HG03378 (cell line): ENCODE data around the gene CCND1.

Experiments used
- ATAC-seq: cut with Tn5 transposase; IDR thresholded peaks from one replicate; pipeline ENCODE4 v1.9.1; 2021; ENCODE audit warnings: mild to moderate bottlenecking, moderate library complexity; ENCODE audit not compliant: unreplicated experiment

CCND1 gene

DNA sequence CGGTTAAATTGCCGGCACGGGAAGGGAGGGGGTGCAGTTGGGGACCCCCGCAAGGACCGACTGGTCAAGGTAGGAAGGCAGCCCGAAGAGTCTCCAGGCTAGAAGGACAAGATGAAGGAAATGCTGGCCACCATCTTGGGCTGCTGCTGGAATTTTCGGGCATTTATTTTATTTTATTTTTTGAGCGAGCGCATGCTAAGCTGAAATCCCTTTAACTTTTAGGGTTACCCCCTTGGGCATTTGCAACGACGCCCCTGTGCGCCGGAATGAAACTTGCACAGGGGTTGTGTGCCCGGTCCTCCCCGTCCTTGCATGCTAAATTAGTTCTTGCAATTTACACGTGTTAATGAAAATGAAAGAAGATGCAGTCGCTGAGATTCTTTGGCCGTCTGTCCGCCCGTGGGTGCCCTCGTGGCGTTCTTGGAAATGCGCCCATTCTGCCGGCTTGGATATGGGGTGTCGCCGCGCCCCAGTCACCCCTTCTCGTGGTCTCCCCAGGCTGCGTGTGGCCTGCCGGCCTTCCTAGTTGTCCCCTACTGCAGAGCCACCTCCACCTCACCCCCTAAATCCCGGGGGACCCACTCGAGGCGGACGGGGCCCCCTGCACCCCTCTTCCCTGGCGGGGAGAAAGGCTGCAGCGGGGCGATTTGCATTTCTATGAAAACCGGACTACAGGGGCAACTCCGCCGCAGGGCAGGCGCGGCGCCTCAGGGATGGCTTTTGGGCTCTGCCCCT, 529 bp upstream of the CCND1 start:
- ATAC-seq, result no peak

DNA sequence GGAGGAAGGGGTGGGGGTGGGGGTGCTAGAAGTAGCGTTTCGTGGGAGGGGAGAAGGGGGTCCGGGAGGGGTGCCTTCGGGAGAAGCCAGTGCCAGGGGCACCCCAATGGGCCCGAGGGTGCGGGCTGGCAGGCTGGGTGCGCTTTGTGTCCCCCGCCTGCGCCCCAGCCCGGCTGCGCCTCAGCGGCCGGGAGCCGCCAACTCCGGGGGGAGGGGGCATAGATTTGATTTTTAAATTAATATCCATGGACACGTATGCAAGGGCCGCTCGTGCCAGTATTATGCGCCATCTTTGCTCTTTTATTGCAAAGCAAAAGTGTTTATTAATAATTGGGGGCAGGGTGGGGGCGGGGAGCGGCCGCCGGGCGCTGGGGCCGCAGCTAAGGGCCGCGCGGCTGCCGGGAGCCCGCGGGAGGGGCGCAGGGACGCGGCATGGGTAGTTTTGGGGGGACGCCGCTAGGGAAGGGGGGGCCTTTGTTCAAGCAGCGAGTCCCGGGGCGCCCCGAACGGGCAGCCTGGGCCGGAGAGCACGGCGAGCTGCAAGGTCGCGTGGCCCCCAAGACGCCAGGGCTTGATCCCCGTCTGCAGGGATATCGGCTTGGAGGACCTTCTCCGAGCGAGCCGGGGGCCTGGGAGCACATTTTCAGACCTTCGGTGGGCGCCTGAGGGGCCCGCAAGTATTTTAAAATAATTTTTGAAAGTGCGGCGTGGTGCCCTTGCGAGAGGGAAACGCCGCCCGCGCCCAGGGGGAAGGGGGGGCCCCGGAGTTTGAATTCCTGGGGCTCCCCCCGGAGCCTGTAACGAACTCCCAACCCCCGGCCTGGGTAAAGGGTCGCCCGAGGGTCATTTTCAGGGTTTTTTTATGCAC, 959 bp downstream of the CCND1 start:
- no peak for ATAC-seq

DNA sequence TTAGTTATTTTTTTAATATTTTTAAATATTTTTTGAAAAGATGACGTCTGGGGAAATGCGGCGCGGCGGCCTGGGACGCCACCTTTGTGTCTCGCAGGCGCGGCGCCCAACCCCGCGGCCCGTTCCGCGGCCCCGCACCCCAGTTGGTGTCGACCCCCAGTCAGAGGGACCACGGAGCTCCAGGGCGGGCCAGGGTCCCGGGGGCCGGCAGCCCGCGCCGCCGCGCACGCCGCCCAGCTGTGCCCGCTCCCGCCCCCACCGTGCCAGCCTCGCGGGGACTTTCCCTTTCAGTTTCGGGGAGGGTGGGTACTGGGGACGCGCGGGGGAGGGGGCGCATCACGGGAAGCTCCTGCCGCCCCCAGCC, 1.6 kb downstream of the CCND1 start:
- ATAC-seq, result no peak

DNA sequence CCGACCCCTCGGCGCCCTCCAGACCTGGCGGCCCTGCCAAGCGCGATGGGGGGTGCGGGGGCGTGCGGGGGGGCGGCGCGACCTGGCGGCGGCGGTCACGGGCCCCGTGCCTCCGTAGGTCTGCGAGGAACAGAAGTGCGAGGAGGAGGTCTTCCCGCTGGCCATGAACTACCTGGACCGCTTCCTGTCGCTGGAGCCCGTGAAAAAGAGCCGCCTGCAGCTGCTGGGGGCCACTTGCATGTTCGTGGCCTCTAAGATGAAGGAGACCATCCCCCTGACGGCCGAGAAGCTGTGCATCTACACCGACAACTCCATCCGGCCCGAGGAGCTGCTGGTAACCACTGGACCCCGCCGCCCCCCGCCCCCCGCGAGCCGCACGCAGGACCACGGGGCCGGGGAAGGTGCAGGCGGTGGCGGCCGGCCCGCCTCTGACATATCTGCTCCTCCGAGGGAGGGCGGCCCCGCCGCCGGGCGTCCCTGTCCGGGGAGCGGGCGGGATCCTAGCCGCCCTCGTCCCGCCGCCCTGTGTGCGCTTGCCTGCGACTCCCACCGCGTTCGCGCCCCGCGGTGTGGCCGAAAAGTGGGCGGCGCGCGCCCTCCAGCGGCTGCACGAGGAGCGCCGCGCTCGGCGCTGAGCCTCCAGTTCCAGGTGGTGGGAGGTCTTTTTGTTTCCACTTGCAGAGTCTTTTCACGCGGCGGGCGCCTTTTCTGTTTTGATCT, 2.1 kb downstream of the CCND1 start:
- peak; percentile 46 for ATAC-seq

DNA sequence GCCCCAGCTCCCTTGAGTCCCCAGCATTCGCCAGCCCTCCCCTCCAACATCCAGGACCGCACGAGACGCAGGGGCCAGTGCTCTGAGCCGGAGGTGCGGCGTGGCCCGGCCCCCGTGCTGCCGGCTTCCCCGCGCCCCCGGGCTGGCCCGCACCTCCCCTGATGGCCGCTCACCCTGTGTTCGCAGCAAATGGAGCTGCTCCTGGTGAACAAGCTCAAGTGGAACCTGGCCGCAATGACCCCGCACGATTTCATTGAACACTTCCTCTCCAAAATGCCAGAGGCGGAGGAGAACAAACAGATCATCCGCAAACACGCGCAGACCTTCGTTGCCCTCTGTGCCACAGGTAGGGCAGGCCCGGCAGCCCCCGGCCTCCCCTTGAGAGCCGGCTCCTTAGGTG, 2.7 kb downstream of the CCND1 start:
- ATAC-seq, result no peak

DNA sequence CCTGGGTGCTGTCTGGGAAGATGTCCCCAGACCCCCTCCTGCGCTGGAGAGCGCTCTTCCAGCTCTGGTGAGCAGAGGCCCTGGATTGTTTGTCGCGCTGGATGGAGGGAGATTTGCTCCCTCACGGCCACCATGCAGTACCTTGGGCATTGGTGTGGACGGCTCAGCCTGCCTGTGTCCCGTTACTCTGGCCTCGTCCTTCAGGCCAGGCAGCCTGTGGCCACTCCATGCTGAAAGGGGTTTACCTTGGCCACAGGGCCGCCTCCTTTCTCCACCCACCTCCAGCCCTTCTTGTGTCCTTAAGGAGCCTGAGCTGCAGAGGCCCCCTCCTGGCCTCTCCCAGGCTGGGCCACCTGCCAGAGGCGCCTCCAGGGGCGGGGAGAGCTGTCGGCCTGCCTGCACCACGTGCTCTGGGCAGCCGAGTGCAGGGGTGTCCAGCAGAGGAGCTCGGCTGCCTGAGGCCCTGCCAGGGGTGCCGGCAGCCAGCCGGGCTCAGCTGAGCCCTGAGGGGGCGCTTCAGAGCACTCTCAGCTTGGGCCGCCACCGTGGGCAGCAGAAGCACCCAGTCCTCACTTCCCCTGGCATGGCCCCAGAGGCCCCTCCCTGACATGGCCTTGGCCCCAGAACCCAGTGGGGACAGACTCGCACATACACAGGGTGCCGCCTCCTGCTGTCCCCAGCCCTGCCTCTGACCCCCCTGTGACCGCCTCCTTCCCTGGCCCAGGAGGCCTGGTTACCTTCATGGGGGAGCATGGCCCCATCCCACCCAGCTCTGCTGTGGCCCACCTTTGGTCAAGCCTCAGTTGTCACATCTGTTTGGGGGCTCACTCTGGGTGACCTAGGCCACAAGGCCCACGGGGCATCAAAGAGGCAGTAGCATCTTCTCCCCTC, 3.4 kb downstream of the CCND1 start:
- no peak for ATAC-seq

DNA sequence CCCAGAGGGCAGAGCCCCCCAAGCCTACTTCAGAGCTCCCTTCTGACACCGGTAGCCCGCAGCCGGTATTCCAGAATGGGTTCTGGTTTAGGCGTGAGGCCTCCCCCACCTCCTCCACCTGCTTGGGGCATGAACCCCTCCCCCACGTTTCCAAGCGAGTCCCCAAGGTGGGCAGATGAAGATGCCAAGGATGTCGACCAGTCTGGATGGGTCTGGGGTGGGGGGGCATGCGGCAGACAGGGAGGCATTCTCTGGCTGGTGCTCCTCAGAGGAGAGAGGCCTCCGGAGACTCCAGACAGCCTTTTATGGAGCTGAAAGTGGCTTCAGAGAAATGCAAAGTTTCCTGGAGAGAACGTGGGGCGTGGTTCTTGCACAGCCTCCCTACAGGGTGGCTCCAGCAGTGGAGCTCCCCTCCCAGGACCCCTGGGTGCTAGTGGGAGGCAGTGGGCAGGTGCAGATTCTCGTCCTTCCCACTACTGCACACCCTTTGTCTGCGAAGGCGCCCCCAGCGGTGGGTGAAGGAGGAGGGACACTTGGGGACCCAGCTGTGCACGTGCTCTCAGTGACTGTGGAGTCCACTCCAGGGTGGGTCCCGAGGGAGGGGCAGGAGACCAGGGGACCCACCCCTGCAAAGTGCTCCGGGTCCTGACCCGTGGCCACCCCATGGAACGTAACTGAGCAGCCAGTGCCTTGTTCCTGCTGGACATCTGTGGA, 4.2 kb downstream of the CCND1 start:
- ATAC-seq, result no peak

DNA sequence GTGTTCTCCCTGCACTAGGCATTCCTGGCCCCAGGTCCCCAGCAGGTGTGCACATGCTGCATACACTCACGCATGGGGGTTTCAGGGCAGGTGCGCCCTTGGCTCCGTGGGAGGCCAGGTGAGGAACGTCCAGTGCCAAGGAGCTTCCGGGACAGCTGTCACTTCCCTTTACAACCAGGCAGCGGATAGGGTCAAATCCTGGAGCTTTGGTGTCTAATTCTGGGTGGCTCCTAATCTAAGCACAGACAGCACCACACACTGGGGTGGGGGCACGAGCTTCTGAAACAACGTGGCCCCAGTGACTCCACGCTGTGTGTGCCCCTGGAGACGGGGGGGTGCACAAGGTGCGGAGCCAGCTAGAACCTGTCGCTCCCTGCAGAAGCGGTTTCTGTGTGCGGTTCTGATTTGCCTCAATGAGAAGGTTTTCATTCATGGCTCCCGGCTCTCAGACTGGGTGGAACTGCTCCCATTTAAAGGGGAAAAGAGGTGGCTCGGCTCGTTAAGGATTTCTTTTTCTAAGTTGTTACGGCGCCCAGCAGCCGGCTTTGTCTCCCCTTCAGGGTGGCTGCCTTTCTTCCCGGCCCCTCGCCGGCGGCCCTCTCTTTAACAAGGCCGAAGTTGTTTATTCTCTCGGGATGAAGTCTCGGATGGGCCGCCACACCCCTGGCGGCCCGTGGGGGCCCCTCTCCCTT, 5.0 kb downstream of the CCND1 start:
- ATAC-seq, result no peak

DNA sequence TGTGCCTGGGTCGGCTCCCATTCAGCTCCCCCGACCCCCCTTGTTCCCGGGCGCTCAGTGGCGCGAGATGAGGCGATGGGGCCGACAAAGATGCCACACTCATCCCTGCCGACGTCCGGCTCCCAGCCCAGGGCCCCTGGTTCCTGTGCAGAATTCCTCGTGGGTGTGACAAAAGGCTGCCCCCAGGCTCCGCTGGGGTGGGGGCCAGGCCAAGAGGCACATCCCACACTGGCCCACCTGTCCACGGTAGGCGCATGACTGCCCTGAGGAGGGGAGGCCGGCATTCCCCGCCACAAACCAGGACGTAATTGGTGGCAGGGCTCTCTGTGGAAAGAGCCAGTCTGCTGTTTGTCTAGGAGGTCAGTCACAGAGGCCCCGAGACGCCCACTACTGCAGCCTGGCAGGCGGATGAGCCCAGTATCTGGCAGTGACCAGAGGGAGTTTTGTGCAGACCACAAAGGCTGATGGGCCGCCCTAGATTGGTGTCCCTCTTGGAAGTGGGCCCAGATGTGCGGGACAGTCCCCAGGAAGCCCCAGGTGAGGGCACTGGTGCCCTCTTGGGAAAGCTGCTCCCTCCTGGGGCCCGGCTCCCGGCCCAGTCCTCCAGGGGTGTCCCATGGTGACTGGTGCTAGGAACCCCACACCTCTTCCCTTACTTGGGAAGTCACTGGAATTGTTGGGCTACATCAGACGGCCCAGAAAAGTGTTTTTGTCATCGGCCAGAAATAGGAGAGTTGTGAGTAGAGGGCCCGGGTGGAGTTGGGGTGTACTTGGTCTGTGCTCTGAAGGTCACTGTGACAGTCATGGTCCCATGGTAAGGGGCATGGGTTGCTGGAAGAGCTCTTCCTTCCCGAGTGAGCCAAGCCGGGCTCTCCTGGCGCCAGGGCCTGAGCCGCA, 5.8 kb downstream of the CCND1 start:
- no peak for ATAC-seq

DNA sequence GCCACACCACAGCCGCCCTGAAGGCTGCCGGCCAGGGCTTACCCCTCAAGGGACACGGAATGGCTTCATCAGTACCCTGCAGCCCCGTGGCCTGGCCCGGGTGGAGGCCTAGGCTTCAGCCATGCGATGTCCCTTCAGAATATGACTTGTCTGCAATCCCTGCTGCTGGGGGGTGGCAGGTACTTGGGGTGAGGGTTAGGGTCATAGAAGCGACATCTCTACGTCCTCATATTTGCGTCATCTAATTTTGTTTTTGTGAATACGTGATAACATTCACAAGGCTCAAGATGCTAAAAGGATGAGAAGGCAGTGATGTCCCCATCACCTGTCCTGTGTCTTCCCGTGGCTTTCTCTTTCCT, 6.4 kb downstream of the CCND1 start:
- no peak for ATAC-seq

DNA sequence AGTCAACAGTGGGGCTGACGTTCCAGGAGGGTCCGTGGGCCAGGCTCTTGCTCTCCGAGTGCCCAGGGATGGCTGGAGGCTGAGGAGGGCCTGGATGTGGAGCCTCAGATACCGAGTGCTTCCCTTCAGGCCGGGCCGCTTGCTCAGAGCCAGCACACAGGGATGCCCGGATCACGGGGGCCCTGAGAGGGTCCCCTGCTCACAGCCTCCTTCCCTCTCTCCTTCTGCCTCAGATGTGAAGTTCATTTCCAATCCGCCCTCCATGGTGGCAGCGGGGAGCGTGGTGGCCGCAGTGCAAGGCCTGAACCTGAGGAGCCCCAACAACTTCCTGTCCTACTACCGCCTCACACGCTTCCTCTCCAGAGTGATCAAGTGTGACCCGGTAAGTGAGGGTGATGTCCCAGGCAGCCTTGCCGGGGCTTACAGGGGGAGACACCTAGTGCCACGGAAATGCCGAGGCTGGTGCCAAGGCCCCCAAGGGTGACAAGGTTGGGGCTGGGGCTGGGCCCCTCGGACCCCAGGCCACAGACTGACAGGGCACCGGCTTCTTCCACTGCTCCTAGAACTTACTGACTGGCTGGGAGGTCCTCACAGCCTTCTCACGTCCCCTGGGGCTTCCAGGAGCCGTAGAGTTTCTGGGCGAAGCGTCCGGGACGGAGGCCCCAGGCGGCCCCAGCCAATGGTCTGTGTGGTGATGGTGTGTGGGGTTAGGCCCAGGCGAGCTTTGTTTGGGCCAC, 7.0 kb downstream of the CCND1 start:
- ATAC-seq, result no peak

DNA sequence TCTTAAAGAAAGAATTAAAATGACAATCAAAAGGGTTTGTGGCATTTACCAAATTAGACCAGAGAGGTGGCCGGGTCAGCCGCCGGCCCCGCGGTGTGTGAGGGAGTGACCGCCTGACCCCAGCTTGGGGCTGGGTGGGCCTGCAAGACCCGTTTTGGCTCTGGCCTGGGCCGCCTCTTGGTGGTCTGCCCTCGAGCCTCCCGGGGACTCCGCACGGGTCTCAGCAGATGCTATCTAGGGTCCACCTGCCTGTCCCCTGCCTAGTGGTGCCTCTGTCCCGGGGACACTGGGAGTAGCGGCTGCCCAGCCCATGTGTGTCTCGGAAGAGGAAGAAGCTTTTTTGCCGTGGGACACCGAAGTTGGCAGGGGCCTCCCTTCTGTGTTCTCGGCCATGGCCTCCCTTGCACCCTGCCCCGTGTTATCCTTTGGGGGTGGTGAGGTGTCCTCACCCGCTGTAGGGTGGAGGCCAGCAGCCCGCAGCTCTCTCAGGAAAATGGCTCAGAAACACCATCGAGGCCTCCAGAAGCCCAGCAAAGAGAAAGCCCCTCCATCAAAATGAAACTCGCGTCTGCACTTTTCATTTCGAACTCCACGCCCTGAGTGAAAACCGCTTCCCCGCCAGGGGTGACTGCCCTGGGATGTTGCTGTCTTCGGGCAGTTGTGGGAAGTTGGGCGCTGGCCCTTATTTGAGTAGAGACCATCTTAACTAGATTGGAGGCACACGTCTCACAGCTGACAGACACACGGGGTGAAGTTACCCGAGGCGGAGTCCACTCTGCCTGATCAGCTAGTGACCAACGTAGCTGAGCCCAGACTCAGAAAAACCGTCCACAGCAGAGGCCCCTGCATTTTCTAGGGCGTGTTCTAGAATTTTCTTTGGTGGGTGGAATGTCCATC, 8.0 kb downstream of the CCND1 start:
- no peak for ATAC-seq

DNA sequence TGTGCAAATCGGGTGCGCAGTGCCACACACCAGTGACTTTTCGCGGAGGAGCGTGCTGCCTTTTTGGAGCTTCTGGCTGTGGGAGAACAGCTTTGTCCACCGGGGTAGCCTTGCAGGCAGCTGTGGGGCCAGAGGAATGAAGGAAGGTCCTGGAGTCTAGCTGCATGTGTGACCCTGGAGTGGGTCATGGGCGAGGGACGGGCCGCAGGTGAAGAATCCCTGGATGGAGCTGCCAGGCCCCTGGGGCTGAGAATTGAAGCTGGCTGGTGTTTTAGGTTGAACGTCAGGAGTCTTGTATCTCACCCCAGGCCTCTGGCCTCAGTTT, 8.6 kb downstream of the CCND1 start:
- ATAC-seq, result no peak

DNA sequence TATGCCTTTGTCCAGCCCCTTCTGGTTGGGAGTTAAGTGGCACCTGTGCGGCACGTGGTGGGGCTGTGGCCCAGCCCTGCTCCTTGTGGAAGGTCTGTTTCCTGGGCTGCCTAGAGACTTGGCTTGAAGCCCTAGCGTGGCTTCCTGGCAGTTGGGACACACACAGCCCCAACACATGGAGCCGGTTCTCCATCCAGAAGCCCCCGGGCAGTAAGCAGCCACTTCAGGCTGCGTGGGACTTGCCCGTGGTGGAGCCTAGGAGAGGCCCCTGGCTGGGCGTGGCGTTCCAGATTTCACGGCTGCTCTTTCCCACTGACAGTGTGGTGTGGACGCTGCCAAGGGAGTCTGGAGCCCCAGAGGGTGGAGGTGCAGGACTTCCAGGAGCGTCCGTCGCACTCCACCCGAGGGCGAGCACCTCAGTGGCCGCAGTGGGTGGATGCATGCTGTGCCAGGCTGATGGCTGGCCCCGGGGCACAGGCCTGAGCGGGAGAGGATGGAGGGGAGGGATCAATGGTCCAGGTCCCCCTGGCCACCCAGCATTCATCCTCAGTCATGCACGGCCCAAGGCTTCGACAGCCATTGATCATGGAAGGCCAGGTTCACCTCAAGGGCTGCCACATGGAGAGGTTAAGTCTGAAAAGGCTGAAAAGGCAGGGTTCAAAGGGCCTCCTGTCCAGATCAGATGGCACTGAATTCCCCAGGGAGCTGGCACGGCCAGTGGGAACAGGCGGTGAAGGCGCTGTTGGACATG, 9.3 kb downstream of the CCND1 start:
- ATAC-seq, result no peak

DNA sequence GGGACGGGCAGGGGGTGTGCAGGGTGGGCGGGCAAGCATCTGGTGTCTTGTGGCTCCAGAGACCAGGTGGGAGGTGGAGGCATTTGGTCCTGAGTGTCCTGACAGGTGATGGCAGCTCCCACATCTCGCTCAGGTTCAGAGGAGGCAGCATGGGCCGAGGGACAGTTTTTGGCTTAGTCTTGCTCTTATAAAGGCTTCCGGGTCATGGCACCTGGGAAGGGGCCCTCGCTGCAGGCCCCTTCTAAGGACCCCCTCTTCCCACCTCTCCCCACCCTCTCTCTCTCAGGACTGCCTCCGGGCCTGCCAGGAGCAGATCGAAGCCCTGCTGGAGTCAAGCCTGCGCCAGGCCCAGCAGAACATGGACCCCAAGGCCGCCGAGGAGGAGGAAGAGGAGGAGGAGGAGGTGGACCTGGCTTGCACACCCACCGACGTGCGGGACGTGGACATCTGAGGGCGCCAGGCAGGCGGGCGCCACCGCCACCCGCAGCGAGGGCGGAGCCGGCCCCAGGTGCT, 9.9 kb downstream of the CCND1 start:
- no peak for ATAC-seq
